ENCODE measurements around the gene DLG2.

DNA sequence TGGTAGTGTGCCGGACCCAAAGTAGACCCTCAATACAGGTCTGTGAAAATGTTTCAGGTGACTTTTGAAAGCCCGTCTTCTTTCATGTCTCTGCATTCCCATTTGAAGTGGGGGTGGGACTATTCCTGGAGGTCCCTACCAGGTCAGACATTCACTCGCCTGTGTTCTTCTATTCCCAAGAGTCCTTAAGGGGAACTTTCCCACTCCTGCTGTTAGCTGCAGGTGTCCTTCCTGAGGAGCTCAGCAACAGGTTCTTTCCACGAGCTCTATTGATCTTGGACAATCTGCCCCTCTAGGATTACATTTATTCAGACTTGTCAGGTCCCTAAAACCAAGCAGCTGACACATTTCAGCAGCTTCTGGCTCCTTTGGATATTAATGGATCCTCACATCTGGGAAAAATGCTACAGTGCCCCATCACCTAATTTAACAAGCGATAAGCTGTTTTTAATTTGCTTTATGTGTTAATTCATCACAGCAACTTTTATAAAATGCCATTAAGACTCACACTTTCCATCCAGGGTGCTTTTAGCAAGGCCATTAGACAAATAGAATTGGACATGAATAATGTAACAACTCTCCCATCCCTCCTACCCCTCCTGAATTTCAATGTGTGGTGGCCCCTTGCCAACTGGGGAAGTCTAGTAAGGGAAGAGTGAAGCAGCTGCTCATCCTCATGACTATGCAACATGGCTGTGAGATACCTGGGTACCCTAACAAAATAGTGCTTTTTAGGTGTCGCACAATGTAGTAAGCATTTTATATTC is 2081.5 kb downstream of the DLG2 start:
- no peak for TF ChIP-seq CTCF (IDR thresholded peaks at IDR 0.05)
- TF ChIP-seq POLR2A (IDR thresholded peaks at IDR 0.05) = no peak

Measured in uterus (tissue), 2 donors.